WTC11 (cell line): ENCODE results near the gene SLC6A1. TPM values are rescaled to one million over a fixed set of nuclear protein-coding genes. Genes with fewer than 3 reads are reported as not detected.

ENCODE experiments used
- ATAC-seq: fragments of 200-7000 bp; cut with Tn5 transposase; 2 replicates; pipeline ENCODE4 v1.10.0; 2021; ENCODE audit warnings: mild to moderate bottlenecking, moderate library complexity
- CTCF ChIA-PET: fragments of 300-600 bp; sonication (Branson Sonifier 250); formaldehyde crosslinking; loops from one replicate; lab custom pipeline; 2021; ENCODE audit warnings: antibody characterized with exemption; lab: Charles Lee
- POLR2A ChIA-PET: fragments of 350-600 bp; sonication (Branson Sonifier 250); formaldehyde crosslinking; loops from one replicate; lab custom pipeline; 2021; ENCODE audit warnings: antibody characterized with exemption; lab: Charles Lee
- DNase-seq: peaks from one replicate; pipeline ENCODE4 v3.0.0; 2021; ENCODE audit warnings: low spot score
- H3K27ac Mint-ChIP-seq: 2 replicates; pipeline ENCODE4 v1.8.0; 2021; ENCODE audit warnings: mixed read lengths
- H3K27me3 Mint-ChIP-seq: 2 replicates; pipeline ENCODE4 v1.8.0; 2021; ENCODE audit warnings: low read depth, mild to moderate bottlenecking, moderate library complexity, mixed read lengths
- H3K36me3 Mint-ChIP-seq: 2 replicates; pipeline ENCODE4 v1.8.0; 2021; ENCODE audit warnings: mixed read lengths
- H3K4me1 Mint-ChIP-seq: 2 replicates; pipeline ENCODE4 v1.8.0; 2022; ENCODE audit warnings: mixed read lengths
- H3K4me3 Mint-ChIP-seq: 2 replicates; pipeline ENCODE4 v1.8.0; 2021; ENCODE audit warnings: mild to moderate bottlenecking, moderate library complexity, mixed read lengths
- H3K9me3 Mint-ChIP-seq: 2 replicates; pipeline ENCODE4 v1.8.0; 2021; ENCODE audit warnings: mixed read lengths
- ATF1 ChIP-seq: sonication (generic); formaldehyde crosslinking; IDR thresholded peaks from 2 replicates; pipeline ENCODE4 v1.8.1; 2023; ENCODE audit warnings: mild to moderate bottlenecking, moderate library complexity, missing genetic modification reagents
- ESRRA ChIP-seq: sonication (generic); formaldehyde crosslinking; IDR thresholded peaks from 2 replicates; pipeline ENCODE4 v1.8.1; 2022; ENCODE audit warnings: mild to moderate bottlenecking, missing genetic modification reagents, borderline replicate concordance
- ETV6 ChIP-seq: sonication (generic); formaldehyde crosslinking; IDR thresholded peaks from 2 replicates; pipeline ENCODE4 v1.8.1; 2022; ENCODE audit warnings: mild to moderate bottlenecking, missing genetic modification reagents
- GABPB1 ChIP-seq: sonication (generic); formaldehyde crosslinking; IDR thresholded peaks from 2 replicates; pipeline ENCODE4 v1.8.1; 2023; ENCODE audit warnings: mild to moderate bottlenecking, missing genetic modification reagents
- GRHL2 ChIP-seq: fragments of 250-450 bp; sonication (Bioruptor Pico); IDR thresholded peaks from 2 replicates; pipeline ENCODE4 v1.8.0; 2022; ENCODE audit warnings: mild to moderate bottlenecking, moderate library complexity; ENCODE audit not compliant: insufficient replicate concordance, severe bottlenecking
- GTF2I ChIP-seq: fragments of 250-450 bp; sonication (Bioruptor Pico); conservative IDR thresholded peaks from 2 replicates; pipeline ENCODE4 v1.4.0; 2021; ENCODE audit warnings: mild to moderate bottlenecking
- JUN ChIP-seq: sonication (generic); formaldehyde crosslinking; IDR thresholded peaks from 2 replicates; pipeline ENCODE4 v1.8.0; 2023; ENCODE audit warnings: mild to moderate bottlenecking, missing genetic modification reagents
- KAT7 ChIP-seq: sonication (generic); formaldehyde crosslinking; IDR thresholded peaks from 2 replicates; pipeline ENCODE4 v1.8.1; 2023; ENCODE audit warnings: missing genetic modification reagents, mild to moderate bottlenecking, borderline replicate concordance
- NFE2L1 ChIP-seq: sonication (generic); formaldehyde crosslinking; IDR thresholded peaks from 2 replicates; pipeline ENCODE4 v1.8.1; 2023; ENCODE audit warnings: missing genetic modification reagents
- NR2C2 ChIP-seq: sonication (generic); formaldehyde crosslinking; IDR thresholded peaks from 2 replicates; pipeline ENCODE4 v1.8.0; 2022; ENCODE audit warnings: mild to moderate bottlenecking, missing genetic modification reagents
- RELA ChIP-seq: sonication (generic); formaldehyde crosslinking; IDR thresholded peaks from 2 replicates; pipeline ENCODE4 v1.8.1; 2022; ENCODE audit warnings: missing genetic modification reagents, mild to moderate bottlenecking, borderline replicate concordance
- RORB ChIP-seq: fragments of 250-450 bp; sonication (Bioruptor Pico); IDR thresholded peaks from 2 replicates; pipeline ENCODE4 v1.9.0; 2021; ENCODE audit warnings: mild to moderate bottlenecking
- TCF7 ChIP-seq: sonication (generic); formaldehyde crosslinking; IDR thresholded peaks from 2 replicates; pipeline ENCODE4 v1.8.0; 2022; ENCODE audit warnings: mild to moderate bottlenecking, low read depth, missing genetic modification reagents, moderate library complexity
- ZBTB21 ChIP-seq: sonication (generic); formaldehyde crosslinking; IDR thresholded peaks from 2 replicates; pipeline ENCODE4 v1.8.1; 2023; ENCODE audit warnings: mild to moderate bottlenecking, missing genetic modification reagents, borderline replicate concordance
- ZNF263 ChIP-seq: sonication (generic); formaldehyde crosslinking; IDR thresholded peaks from 2 replicates; pipeline ENCODE4 v1.8.1; 2022; ENCODE audit warnings: low read depth, mild to moderate bottlenecking, moderate library complexity, missing genetic modification reagents
- ZNF396 ChIP-seq: fragments of 250-450 bp; sonication (Bioruptor Pico); IDR thresholded peaks from 2 replicates; pipeline ENCODE4 v1.8.0; 2021; ENCODE audit warnings: mild to moderate bottlenecking, moderate library complexity, borderline replicate concordance
- total RNA-seq: library from RNA; stranded (reverse); gene quantifications from 3 replicates; pipeline ENCODE4 v1.2.3, GENCODE V29; 2021
- TF ChIP-seq, protein P1 (sequence below): sonication (generic); formaldehyde crosslinking; IDR thresholded peaks from 2 replicates; pipeline ENCODE4 v1.8.1; 2023; ENCODE audit warnings: mild to moderate bottlenecking, missing genetic modification reagents
- TF ChIP-seq, protein P2 (sequence below): sonication (generic); formaldehyde crosslinking; conservative IDR thresholded peaks from 2 replicates; pipeline ENCODE4 v1.8.1; 2023; ENCODE audit warnings: mild to moderate bottlenecking, low read depth, missing genetic modification reagents, moderate library complexity
- TF ChIP-seq, protein P3 (sequence below): sonication (generic); formaldehyde crosslinking; IDR thresholded peaks from 2 replicates; pipeline ENCODE4 v1.8.1; 2022; ENCODE audit warnings: low read depth, missing genetic modification reagents, borderline replicate concordance
- TF ChIP-seq, protein P4 (sequence below): fragments of 250-450 bp; sonication (Bioruptor Pico); conservative IDR thresholded peaks from 2 replicates; pipeline ENCODE4 v1.9.0; 2021; ENCODE audit warnings: mild to moderate bottlenecking
- TF ChIP-seq, protein P5 (sequence below): sonication (generic); formaldehyde crosslinking; IDR thresholded peaks from 2 replicates; pipeline ENCODE4 v1.8.1; 2023; ENCODE audit warnings: mild to moderate bottlenecking, missing genetic modification reagents, borderline replicate concordance
- TF ChIP-seq, protein P6 (sequence below): sonication (generic); formaldehyde crosslinking; IDR thresholded peaks from 2 replicates; pipeline ENCODE4 v1.8.1; 2023; ENCODE audit warnings: mild to moderate bottlenecking, missing genetic modification reagents, moderate library complexity

Gene SLC6A1
- total RNA-seq, 1 experiment from 2014 or later, result 0.72 TPM

DNA sequence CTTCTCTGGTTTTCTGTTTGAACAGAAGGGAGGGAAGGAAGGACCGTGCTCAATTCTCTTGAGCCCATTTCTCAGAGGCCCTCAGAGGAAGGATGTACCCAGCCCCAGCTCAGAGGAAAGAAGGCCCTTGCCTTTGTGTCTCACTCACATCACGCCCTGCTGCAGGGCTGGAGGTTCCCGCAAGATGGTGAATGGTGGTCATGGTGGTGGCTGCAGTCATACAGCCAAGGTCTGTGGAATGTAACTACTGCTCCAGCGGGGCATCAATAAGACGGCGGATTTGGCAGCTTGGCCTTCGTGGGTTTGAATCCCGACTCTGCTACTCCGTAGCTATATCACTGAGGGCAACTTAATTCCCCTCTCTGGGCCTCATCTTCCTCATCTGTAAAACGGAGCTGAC is 62.9 kb downstream of the SLC6A1 start:
- H3K27ac Mint-ChIP-seq, result no peak overlapping the region
- no peak for ATAC-seq

DNA sequence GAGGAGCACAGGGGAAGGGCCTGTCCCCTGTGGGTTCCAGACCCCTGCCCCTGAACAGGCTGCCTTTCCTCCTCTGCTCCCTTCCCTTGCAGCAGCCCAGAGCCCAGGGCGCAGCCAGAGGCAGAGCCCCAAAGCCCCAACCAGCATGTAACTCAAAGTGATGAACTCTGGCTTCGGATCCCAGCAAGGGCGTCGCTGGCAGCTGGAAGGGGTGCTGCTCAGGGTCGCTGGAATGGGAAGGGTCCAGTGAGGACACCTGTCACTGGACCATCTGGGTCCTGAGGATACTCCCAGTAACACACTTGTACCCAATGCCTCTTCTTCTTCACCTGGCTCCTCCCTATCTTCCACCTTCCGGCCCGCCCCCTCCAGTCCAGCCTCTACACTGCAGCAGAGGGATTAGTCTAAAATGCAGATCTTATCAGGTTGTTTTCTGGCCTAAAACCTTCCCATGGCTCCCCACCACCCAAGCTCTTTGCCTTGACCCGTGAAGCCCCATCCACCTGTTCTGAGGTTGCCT is 64.0 kb downstream of the SLC6A1 start:
- DNase-seq (no peak), ATAC-seq (no peak)
- POLR2A ChIA-PET, result no interaction called here
- peaks cover 9% of the 10 kb centered on the region for H3K27me3 Mint-ChIP-seq
- no peaks in the 10 kb centered on the region for H3K36me3 Mint-ChIP-seq
- H3K27ac Mint-ChIP-seq, result no peak overlapping the region
- TF ChIP-seq, protein P1, sequence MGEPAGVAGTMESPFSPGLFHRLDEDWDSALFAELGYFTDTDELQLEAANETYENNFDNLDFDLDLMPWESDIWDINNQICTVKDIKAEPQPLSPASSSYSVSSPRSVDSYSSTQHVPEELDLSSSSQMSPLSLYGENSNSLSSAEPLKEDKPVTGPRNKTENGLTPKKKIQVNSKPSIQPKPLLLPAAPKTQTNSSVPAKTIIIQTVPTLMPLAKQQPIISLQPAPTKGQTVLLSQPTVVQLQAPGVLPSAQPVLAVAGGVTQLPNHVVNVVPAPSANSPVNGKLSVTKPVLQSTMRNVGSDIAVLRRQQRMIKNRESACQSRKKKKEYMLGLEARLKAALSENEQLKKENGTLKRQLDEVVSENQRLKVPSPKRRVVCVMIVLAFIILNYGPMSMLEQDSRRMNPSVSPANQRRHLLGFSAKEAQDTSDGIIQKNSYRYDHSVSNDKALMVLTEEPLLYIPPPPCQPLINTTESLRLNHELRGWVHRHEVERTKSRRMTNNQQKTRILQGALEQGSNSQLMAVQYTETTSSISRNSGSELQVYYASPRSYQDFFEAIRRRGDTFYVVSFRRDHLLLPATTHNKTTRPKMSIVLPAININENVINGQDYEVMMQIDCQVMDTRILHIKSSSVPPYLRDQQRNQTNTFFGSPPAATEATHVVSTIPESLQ, result no peak
- TF ChIP-seq, protein P2, sequence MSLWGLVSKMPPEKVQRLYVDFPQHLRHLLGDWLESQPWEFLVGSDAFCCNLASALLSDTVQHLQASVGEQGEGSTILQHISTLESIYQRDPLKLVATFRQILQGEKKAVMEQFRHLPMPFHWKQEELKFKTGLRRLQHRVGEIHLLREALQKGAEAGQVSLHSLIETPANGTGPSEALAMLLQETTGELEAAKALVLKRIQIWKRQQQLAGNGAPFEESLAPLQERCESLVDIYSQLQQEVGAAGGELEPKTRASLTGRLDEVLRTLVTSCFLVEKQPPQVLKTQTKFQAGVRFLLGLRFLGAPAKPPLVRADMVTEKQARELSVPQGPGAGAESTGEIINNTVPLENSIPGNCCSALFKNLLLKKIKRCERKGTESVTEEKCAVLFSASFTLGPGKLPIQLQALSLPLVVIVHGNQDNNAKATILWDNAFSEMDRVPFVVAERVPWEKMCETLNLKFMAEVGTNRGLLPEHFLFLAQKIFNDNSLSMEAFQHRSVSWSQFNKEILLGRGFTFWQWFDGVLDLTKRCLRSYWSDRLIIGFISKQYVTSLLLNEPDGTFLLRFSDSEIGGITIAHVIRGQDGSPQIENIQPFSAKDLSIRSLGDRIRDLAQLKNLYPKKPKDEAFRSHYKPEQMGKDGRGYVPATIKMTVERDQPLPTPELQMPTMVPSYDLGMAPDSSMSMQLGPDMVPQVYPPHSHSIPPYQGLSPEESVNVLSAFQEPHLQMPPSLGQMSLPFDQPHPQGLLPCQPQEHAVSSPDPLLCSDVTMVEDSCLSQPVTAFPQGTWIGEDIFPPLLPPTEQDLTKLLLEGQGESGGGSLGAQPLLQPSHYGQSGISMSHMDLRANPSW (CRISPR knock-in tag), result no peak
- TF ChIP-seq GRHL2 (CRISPR knock-in tag) (no peak), ZNF263 (CRISPR knock-in tag) (no peak), GTF2I (no peak), GABPB1 (no peak), JUN (CRISPR knock-in tag) (no peak), ATF1 (CRISPR knock-in tag) (no peak), ZBTB21 (CRISPR knock-in tag) (no peak), ETV6 (CRISPR knock-in tag) (no peak), KAT7 (CRISPR knock-in tag) (no peak), NFE2L1 (CRISPR knock-in tag) (no peak), RORB (no peak), RELA (no peak)
- TF ChIP-seq, protein P3, sequence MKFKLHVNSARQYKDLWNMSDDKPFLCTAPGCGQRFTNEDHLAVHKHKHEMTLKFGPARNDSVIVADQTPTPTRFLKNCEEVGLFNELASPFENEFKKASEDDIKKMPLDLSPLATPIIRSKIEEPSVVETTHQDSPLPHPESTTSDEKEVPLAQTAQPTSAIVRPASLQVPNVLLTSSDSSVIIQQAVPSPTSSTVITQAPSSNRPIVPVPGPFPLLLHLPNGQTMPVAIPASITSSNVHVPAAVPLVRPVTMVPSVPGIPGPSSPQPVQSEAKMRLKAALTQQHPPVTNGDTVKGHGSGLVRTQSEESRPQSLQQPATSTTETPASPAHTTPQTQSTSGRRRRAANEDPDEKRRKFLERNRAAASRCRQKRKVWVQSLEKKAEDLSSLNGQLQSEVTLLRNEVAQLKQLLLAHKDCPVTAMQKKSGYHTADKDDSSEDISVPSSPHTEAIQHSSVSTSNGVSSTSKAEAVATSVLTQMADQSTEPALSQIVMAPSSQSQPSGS (CRISPR knock-in tag), result no peak
- TF ChIP-seq, protein P4, sequence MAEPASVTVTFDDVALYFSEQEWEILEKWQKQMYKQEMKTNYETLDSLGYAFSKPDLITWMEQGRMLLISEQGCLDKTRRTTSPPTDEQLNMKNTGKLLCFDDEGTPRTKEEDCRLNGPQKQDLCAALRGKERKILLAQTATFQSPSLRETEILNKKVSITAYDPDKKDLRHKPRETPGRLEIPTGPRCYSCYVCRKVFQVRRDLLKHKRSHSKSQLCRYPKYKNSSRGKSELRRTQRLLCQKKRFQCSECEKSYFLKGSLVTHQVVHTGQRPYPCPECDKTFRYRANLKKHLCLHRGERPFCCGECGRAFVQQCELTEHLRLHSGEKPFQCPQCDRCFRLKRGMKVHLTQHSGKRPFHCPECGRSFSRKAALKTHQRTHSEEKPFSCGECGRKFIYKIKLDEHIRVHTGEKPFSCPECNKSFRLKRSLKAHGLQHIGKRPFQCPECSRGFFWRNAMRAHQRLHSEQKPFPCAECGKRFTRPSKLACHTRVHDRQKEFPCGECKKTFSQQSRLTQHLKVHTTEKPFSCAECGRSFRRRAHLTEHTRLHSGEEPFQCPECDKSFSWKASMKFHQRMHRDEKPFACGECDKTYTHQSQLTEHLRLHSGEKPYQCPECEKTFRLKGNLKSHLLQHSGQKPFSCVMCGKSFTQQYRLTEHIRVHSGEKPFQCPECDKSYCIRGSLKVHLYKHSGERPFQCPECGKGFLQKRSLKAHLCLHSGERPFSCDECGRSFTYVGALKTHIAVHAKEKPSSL (CRISPR knock-in tag), result no peak
- TF ChIP-seq, protein P5, sequence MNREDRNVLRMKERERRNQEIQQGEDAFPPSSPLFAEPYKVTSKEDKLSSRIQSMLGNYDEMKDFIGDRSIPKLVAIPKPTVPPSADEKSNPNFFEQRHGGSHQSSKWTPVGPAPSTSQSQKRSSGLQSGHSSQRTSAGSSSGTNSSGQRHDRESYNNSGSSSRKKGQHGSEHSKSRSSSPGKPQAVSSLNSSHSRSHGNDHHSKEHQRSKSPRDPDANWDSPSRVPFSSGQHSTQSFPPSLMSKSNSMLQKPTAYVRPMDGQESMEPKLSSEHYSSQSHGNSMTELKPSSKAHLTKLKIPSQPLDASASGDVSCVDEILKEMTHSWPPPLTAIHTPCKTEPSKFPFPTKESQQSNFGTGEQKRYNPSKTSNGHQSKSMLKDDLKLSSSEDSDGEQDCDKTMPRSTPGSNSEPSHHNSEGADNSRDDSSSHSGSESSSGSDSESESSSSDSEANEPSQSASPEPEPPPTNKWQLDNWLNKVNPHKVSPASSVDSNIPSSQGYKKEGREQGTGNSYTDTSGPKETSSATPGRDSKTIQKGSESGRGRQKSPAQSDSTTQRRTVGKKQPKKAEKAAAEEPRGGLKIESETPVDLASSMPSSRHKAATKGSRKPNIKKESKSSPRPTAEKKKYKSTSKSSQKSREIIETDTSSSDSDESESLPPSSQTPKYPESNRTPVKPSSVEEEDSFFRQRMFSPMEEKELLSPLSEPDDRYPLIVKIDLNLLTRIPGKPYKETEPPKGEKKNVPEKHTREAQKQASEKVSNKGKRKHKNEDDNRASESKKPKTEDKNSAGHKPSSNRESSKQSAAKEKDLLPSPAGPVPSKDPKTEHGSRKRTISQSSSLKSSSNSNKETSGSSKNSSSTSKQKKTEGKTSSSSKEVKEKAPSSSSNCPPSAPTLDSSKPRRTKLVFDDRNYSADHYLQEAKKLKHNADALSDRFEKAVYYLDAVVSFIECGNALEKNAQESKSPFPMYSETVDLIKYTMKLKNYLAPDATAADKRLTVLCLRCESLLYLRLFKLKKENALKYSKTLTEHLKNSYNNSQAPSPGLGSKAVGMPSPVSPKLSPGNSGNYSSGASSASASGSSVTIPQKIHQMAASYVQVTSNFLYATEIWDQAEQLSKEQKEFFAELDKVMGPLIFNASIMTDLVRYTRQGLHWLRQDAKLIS (CRISPR knock-in tag), result no peak
- H3K4me1 Mint-ChIP-seq, result peaks cover 3% of the 10 kb centered on the region; the same call in 1 of the 2 replicates
- no peaks in the 10 kb centered on the region for H3K9me3 Mint-ChIP-seq
- H3K4me3 Mint-ChIP-seq, result no peak overlapping the region
- CTCF ChIA-PET, result interaction anchor here (0.8 kb wide), 1 partner anchor 115 kb away, joined by 3 read pairs; no protein-coding TSS in a partner anchor

More for the DNA sequence above, 62.9 kb downstream of the SLC6A1 start:
- no peak for DNase-seq
- Mint-ChIP-seq H3K9me3 (no peaks in the 10 kb centered on the region), H3K4me3 (no peak overlapping the region), H3K27me3 (peaks cover 3% of the 10 kb centered on the region), H3K36me3 (no peaks in the 10 kb centered on the region), H3K4me1 (peaks cover 3% of the 10 kb centered on the region; the same call in 1 of the 2 replicates)
- ChIA-PET CTCF (interaction anchor here (0.6 to 1.6 kb wide), 6 partner anchors 10 to 605 kb away, joined by 3 to 6 read pairs (median 3); no protein-coding TSS in a partner anchor), POLR2A (no interaction called here)
- TF ChIP-seq JUN (CRISPR knock-in tag) (no peak), ESRRA (CRISPR knock-in tag) (no peak), NR2C2 (CRISPR knock-in tag) (no peak), ZBTB21 (CRISPR knock-in tag) (no peak), ZNF396 (CRISPR knock-in tag) (no peak), TCF7 (CRISPR knock-in tag) (no peak)
- TF ChIP-seq, protein P6, sequence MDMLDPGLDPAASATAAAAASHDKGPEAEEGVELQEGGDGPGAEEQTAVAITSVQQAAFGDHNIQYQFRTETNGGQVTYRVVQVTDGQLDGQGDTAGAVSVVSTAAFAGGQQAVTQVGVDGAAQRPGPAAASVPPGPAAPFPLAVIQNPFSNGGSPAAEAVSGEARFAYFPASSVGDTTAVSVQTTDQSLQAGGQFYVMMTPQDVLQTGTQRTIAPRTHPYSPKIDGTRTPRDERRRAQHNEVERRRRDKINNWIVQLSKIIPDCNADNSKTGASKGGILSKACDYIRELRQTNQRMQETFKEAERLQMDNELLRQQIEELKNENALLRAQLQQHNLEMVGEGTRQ (CRISPR knock-in tag), result no peak
